HepG2 (cell line): ENCODE measurements around the gene HSP90AA1. TPM values are rescaled to one million over a fixed set of nuclear protein-coding genes. Genes with fewer than 3 reads are reported as not detected.
A peak's percentile ranks its signal among the peaks of the same experiment; 100 is the strongest.

Source experiments
- ATAC-seq: fragments of 200-7000 bp; cut with Tn5 transposase; 3 replicates; pipeline ENCODE4 v1.9.1; 2020; ENCODE audit warnings: mild to moderate bottlenecking, moderate library complexity
- BruUV-seq: library from RNA; stranded (reverse); fragments of 400-500 nt; replicated peaks from 2 replicates; lab custom pipeline; 2021; lab: Mats Ljungman, UMichigan
- CTCF ChIA-PET: fragments of 300-600 bp; formaldehyde crosslinking; extraction: SDS; loops from one replicate; lab custom pipeline; 2021; ENCODE audit warnings: low total read pairs, inconsistent platforms, low intra/inter-chr PET ratio; lab: Yijun Ruan, JAX
- POLR2A ChIA-PET: fragments of 350-600 bp; sonication (Branson Sonifier 250); formaldehyde crosslinking; loops from one replicate; lab custom pipeline; 2020; ENCODE audit warnings: antibody characterized with exemption, inconsistent platforms; lab: Yijun Ruan, JAX
- DNase-seq: peaks from one replicate; pipeline ENCODE4 v3.0.0-alpha.2; 2015; ENCODE audit warnings: low spot score
- FAIRE-seq: peaks from 3 replicates; lab custom pipeline; 2011; peaks lifted over from hg19 to GRCh38; lab: Jason Lieb, UNC
- H2AFZ ChIP-seq: one replicate; pipeline ENCODE4 v1.6.1; 2011; ENCODE audit warnings: low read length, inconsistent platforms
- H3K27ac ChIP-seq: fragments of 300-600 bp; 3 replicates; pipeline ENCODE4 v1.8.0; 2011; ENCODE audit warnings: mixed run types, mild to moderate bottlenecking, mixed read lengths, low read length, inconsistent platforms; ENCODE audit not compliant: insufficient read depth; ENCODE audit errors: extremely low read length
- H3K27me3 ChIP-seq, 2 experiments: fragments of 200-600 bp in 1 of 2; 2 replicates in 1 of 2; 3 replicates in 1 of 2; pipeline versions ENCODE4 v1.6.0 to v1.8.0; 2011; ENCODE audit warnings: low read length in 2 of 2, mild to moderate bottlenecking in 2 of 2, moderate library complexity in 2 of 2, inconsistent platforms in 1 of 2; ENCODE audit not compliant: insufficient read depth in 2 of 2, control insufficient read depth in 1 of 2
- H3K36me3 ChIP-seq, 2 experiments: fragments of 200-600 bp in 1 of 2; replicated peaks in 1 of 2; 2 replicates in 1 of 2; 3 replicates in 1 of 2; pipeline versions ENCODE4 v1.5.1 to v1.8.0; 2011; ENCODE audit warnings: low read length in 2 of 2, inconsistent platforms in 1 of 2; ENCODE audit not compliant: insufficient read depth in 2 of 2, control insufficient read depth in 1 of 2
- H3K4me1 ChIP-seq: 2 replicates; pipeline ENCODE4 v1.5.1; 2012; ENCODE audit warnings: low read length, inconsistent platforms; ENCODE audit not compliant: insufficient read depth
- H3K4me2 ChIP-seq: 2 replicates; pipeline ENCODE4 v1.6.0; 2011; ENCODE audit warnings: low read depth, low read length, inconsistent platforms
- H3K4me3 ChIP-seq, 3 experiments: fragments of 200-600 bp in 1 of 3; sonication (generic), shearing (Covaris generic) in 1 of 3; replicated peaks in 1 of 3; 2 replicates each; pipeline ENCODE4 v1.5.1; 2011 to 2016; ENCODE audit warnings: low read length in 3 of 3, inconsistent platforms in 2 of 3, low read depth in 2 of 3, mild to moderate bottlenecking in 2 of 3, control low read depth in 1 of 3, mixed read lengths in 1 of 3; ENCODE audit not compliant: insufficient read depth in 1 of 3
- H3K79me2 ChIP-seq: one replicate; pipeline ENCODE4 v1.6.1; 2011; ENCODE audit warnings: low read length, inconsistent platforms; ENCODE audit not compliant: insufficient read depth
- H3K9ac ChIP-seq: 2 replicates; pipeline ENCODE4 v1.6.0; 2011; ENCODE audit warnings: mild to moderate bottlenecking, low read depth, low read length, inconsistent platforms; ENCODE audit not compliant: insufficient read depth
- H3K9me3 ChIP-seq: 2 replicates; pipeline ENCODE4 v1.5.1; 2012; ENCODE audit warnings: mild to moderate bottlenecking, low read length
- H4K20me1 ChIP-seq: 2 replicates; pipeline ENCODE4 v1.6.0; 2011; ENCODE audit warnings: inconsistent platforms, mild to moderate bottlenecking, low read length, moderate library complexity; ENCODE audit not compliant: insufficient read depth
- ARNT ChIP-seq: fragments of 450-650 bp; IDR thresholded peaks from 2 replicates; pipeline ENCODE4 v1.6.1; 2017
- CCDC6 ChIP-seq: sonication (generic); formaldehyde crosslinking; IDR thresholded peaks from 2 replicates; pipeline ENCODE4 v1.8.1; 2022; ENCODE audit warnings: mild to moderate bottlenecking, missing genetic modification reagents, moderate library complexity
- EZH2 ChIP-seq: conservative IDR thresholded peaks from 2 replicates; pipeline ENCODE4 v1.6.1; 2012; ENCODE audit warnings: mild to moderate bottlenecking, low read depth, low read length, moderate library complexity
- HOXA3 ChIP-seq: sonication (generic); formaldehyde crosslinking; IDR thresholded peaks from 2 replicates; pipeline ENCODE4 v1.5.0; 2020; ENCODE audit warnings: missing genetic modification reagents
- MAFG ChIP-seq: sonication (generic); formaldehyde crosslinking; IDR thresholded peaks from 2 replicates; pipeline ENCODE4 v1.5.1; 2020; ENCODE audit warnings: mild to moderate bottlenecking, missing genetic modification reagents
- NFRKB ChIP-seq: fragments of 450-650 bp; IDR thresholded peaks from 2 replicates; pipeline ENCODE4 v1.6.1; 2017
- NR2F1 ChIP-seq, 2 experiments: fragments of 450-650 bp in 1 of 2; formaldehyde crosslinking in 1 of 2; IDR thresholded peaks; 2 replicates each; pipeline versions ENCODE4 v1.5.0 to v1.6.1; 2016 to 2020; ENCODE audit warnings: mild to moderate bottlenecking in 1 of 2, missing compliant biosample characterization in 1 of 2, missing genetic modification reagents in 1 of 2, moderate library complexity in 1 of 2
- PRMT3 ChIP-seq: sonication (generic); formaldehyde crosslinking; IDR thresholded peaks from 2 replicates; pipeline ENCODE4 v1.8.1; 2022; ENCODE audit warnings: low read depth, mild to moderate bottlenecking, moderate library complexity, missing genetic modification reagents, borderline replicate concordance
- XRCC5 ChIP-seq: fragments of 200-400 bp; formaldehyde crosslinking; optimal IDR thresholded peaks from 2 replicates; pipeline ENCODE3; 2017; ENCODE audit warnings: mild to moderate bottlenecking, low read length
- ZIK1 ChIP-seq: sonication (generic); formaldehyde crosslinking; IDR thresholded peaks from 2 replicates; pipeline ENCODE4 v1.5.0; 2020; ENCODE audit warnings: mild to moderate bottlenecking, low read depth, missing genetic modification reagents, borderline replicate concordance
- ZNF430 ChIP-seq: sonication (generic); formaldehyde crosslinking; IDR thresholded peaks from 2 replicates; pipeline ENCODE4 v1.9.0; 2021; ENCODE audit warnings: mild to moderate bottlenecking, missing genetic modification reagents
- ZNF781 ChIP-seq: sonication (generic); formaldehyde crosslinking; IDR thresholded peaks from 2 replicates; pipeline ENCODE4 v1.5.1; 2020; ENCODE audit warnings: borderline replicate concordance, mild to moderate bottlenecking, missing genetic modification reagents; ENCODE audit errors: not compliant biosample characterization
- WGBS: methylation state at CpG from one replicate; pipeline ENCODE4 v1.1.6; 2017; ENCODE audit warnings: low lambda C conversion rate; 5-methylcytosine and 5-hydroxymethylcytosine counted together
- in situ Hi-C: cut with HindIII; loops from 2 replicates; pipeline ENCODE4 v1.10.0; 2017; ENCODE audit warnings: low pct_unique_long_range_greater_than_20kb; ENCODE audit not compliant: extremely low pct_ligation_motif_present
- intact Hi-C: fragments of 100-400 bp; cut with micrococcal nuclease; formaldehyde crosslinking; loops from one replicate; pipeline ENCODE4 v1.10.0; 2022; ENCODE audit not compliant: unreplicated experiment
- polyA plus RNA-seq, 8 experiments: library from polyadenylated mRNA; depleted of rRNA in 3 of 8; stranded (reverse) in 7 of 8; unstranded in 1 of 8; fragments of >200 nt; fragmentation: Illumina TruSeq in 4 of 8; extraction: Trizol in 4 of 8; gene quantifications; 2 replicates each; pipeline versions ENCODE4 v1.2.1 to v1.2.3, GENCODE V29; 2011 to 2016; ENCODE audit warnings: low read depth in 4 of 8, missing spikeins in 1 of 8, mixed read lengths in 1 of 8; ENCODE audit not compliant: insufficient read depth in 1 of 8
- total RNA-seq, 5 experiments: library from RNA; depleted of rRNA; stranded (reverse); fragments of >200 nt; fragmentation: Illumina TruSeq; extraction: Trizol; gene quantifications; 2 replicates each; pipeline ENCODE4 v1.2.3, GENCODE V29; 2016; ENCODE audit warnings: low read depth in 1 of 5
- TF ChIP-seq, protein P1 (sequence below): sonication (generic); formaldehyde crosslinking; IDR thresholded peaks from 2 replicates; pipeline ENCODE4 v1.5.0; 2020; ENCODE audit warnings: mild to moderate bottlenecking, missing genetic modification reagents
- TF ChIP-seq, protein P2 (sequence below): sonication (generic); formaldehyde crosslinking; IDR thresholded peaks from 2 replicates; pipeline ENCODE4 v1.8.0; 2022; ENCODE audit warnings: mild to moderate bottlenecking, missing genetic modification reagents
- TF ChIP-seq, protein P3 (sequence below): sonication (generic); formaldehyde crosslinking; IDR thresholded peaks from 2 replicates; pipeline ENCODE4 v1.4.0; 2020; ENCODE audit warnings: mild to moderate bottlenecking, missing genetic modification reagents

HSP90AA1 gene
- total and polyA plus RNA-seq, 2 of the 13 experiments (the other 11 are each of a cell fraction or from before 2014, with no cell fraction given): 262 to 636 TPM

DNA sequence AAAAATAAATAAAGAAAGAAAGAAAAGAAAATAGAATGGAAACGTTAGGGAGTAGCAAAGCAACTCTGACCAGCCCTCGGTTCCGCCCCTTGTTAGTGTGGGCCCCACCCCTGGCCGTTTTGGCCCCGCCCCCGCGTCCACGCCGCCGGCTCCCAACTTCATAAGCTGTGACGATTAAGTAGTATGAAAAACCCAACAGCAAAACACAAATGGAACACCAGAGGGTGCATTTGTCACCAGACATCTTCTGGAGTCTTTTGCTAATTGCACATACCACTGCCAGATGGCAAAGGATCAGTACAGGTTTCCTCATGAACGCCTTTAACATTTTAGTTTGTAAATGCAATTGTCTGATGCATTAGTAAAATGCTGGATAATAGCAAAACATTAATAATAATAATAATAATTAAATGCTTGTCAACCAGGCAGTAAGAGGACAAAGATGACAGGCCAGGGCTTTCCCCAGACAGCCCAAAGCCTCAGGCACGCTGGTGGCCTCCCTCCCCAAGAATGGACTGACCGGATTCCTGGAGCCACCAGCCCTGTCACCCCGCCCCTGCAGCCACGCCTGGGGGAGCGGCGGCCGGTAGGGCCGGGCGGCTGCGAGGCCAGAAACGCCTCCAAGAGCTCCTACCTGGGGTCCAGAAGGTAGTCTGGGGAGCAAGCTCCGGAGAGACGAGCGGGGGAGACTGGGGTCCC lies 23.6 kb downstream of the HSP90AA1 start (continued):
- 0 out of 2 replicates have a peak, but pooled peaks have one; percentile 8 for TF ChIP-seq HOXA3
- TF ChIP-seq, all 625 proteins: peak for 16

DNA sequence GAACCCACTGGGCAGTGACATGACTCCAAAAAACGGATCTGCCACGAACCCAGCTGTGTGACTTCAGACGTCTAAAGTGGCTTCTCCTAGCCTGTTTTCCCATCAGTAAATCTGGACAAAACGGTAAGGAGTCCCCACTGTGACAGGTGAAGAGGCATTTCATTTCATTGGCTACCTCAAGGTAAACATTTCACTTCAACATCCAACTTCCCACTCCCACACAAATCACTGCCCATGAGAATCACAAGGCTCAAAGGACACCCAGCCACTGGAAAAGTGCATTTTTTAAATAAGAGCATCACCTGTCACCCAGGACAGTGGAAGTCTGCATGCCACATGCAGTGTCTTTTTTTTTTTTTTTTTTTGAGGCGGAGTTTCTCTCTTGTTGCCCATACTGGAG lies 27.9 kb downstream of the HSP90AA1 start:
- no TSS peak for BruUV-seq
- no peak for DNase-seq
- H3K9me3 ChIP-seq: no peaks in the 10 kb centered on the region
- H3K27ac ChIP-seq: no peak overlapping the region
- no peak overlapping the region for H2AFZ ChIP-seq
- H4K20me1 ChIP-seq: no peaks in the 10 kb centered on the region
- H3K4me2 ChIP-seq: no peak overlapping the region
- CTCF ChIA-PET: no interaction called here
- WGBS: 32% methylated on average over 4 of the region's 5 CpGs
- POLR2A ChIA-PET: no interaction called here
- ATAC-seq: no peak
- H3K36me3 ChIP-seq: no peaks in the 10 kb centered on the region
- in situ Hi-C loops (no loop called here), intact Hi-C loops (no loop called here)
- H3K27me3 ChIP-seq: peaks cover 0 to under 1% of the 10 kb centered on the region in 2 experiments; a peak in 3 of 5 replicates
- H3K4me1 ChIP-seq: peaks cover 40% of the 10 kb centered on the region
- no peaks in the 10 kb centered on the region for H3K79me2 ChIP-seq
- no peak overlapping the region for H3K4me3 ChIP-seq
- no peak overlapping the region for H3K9ac ChIP-seq
- no peak for FAIRE-seq
- TF ChIP-seq ZIK1 (CRISPR knock-in tag): no peak
- no peak for TF ChIP-seq XRCC5
- no peak for TF ChIP-seq NFRKB
- TF ChIP-seq ZNF781: no peak
- TF ChIP-seq, protein P1, sequence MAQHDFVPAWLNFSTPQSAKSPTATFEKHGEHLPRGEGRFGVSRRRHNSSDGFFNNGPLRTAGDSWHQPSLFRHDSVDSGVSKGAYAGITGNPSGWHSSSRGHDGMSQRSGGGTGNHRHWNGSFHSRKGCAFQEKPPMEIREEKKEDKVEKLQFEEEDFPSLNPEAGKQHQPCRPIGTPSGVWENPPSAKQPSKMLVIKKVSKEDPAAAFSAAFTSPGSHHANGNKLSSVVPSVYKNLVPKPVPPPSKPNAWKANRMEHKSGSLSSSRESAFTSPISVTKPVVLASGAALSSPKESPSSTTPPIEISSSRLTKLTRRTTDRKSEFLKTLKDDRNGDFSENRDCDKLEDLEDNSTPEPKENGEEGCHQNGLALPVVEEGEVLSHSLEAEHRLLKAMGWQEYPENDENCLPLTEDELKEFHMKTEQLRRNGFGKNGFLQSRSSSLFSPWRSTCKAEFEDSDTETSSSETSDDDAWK (CRISPR knock-in tag): no peak
- TF ChIP-seq NR2F1 (CRISPR knock-in tag; IDR thresholded peaks at IDR 0.05): no peak
- no peak for TF ChIP-seq CCDC6 (CRISPR knock-in tag)
- no peak for TF ChIP-seq MAFG (CRISPR knock-in tag)
- TF ChIP-seq, protein P2, sequence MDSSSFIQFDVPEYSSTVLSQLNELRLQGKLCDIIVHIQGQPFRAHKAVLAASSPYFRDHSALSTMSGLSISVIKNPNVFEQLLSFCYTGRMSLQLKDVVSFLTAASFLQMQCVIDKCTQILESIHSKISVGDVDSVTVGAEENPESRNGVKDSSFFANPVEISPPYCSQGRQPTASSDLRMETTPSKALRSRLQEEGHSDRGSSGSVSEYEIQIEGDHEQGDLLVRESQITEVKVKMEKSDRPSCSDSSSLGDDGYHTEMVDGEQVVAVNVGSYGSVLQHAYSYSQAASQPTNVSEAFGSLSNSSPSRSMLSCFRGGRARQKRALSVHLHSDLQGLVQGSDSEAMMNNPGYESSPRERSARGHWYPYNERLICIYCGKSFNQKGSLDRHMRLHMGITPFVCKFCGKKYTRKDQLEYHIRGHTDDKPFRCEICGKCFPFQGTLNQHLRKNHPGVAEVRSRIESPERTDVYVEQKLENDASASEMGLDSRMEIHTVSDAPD (CRISPR knock-in tag): no peak
- TF ChIP-seq ZNF430 (CRISPR knock-in tag): no peak
- TF ChIP-seq PRMT3: no peak
- TF ChIP-seq, protein P3, sequence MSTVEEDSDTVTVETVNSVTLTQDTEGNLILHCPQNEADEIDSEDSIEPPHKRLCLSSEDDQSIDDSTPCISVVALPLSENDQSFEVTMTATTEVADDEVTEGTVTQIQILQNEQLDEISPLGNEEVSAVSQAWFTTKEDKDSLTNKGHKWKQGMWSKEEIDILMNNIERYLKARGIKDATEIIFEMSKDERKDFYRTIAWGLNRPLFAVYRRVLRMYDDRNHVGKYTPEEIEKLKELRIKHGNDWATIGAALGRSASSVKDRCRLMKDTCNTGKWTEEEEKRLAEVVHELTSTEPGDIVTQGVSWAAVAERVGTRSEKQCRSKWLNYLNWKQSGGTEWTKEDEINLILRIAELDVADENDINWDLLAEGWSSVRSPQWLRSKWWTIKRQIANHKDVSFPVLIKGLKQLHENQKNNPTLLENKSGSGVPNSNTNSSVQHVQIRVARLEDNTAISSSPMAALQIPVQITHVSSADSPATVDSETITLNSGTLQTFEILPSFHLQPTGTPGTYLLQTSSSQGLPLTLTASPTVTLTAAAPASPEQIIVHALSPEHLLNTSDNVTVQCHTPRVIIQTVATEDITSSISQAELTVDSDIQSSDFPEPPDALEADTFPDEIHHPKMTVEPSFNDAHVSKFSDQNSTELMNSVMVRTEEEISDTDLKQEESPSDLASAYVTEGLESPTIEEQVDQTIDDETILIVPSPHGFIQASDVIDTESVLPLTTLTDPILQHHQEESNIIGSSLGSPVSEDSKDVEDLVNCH: no peak
- no peak for TF ChIP-seq ARNT
- no peak for TF ChIP-seq EZH2
